Activated CD8-positive, alpha-beta T cell treated with anti-CD3 and anti-CD28 coated beads, Interleukin-2, amount 10 ng/mL, durations not matched to agents 7 days and 5 days (primary cell): ENCODE measurements around the gene TBCK. TPM values are rescaled to one million over a fixed set of nuclear protein-coding genes. Genes with fewer than 3 reads are reported as not detected.

Experiments used
- ATAC-seq: fragments of 150-1000 bp; cut with Tn5 transposase; one replicate; pipeline ENCODE4 v1.10.0; 2021; ENCODE audit warnings: moderate library complexity
- CTCF ChIA-PET: fragments of 350-600 bp; sonication (Branson Sonifier 250); formaldehyde crosslinking; loops from one replicate; lab custom pipeline; 2021; ENCODE audit warnings: antibody characterized with exemption; lab: Charles Lee
- POLR2A ChIA-PET: fragments of 350-600 bp; sonication (Branson Sonifier 250); formaldehyde crosslinking; loops from one replicate; lab custom pipeline; 2021; ENCODE audit warnings: antibody characterized with exemption; lab: Charles Lee
- DNase-seq: peaks from one replicate; pipeline ENCODE4 v3.0.0-alpha.2; 2020
- H3K27ac Mint-ChIP-seq: one replicate; pipeline ENCODE4 v1.8.0; 2021; ENCODE audit warnings: mild to moderate bottlenecking, mixed read lengths
- H3K27me3 Mint-ChIP-seq: one replicate; pipeline ENCODE4 v1.8.0; 2021; ENCODE audit warnings: low read depth, mixed read lengths
- H3K36me3 Mint-ChIP-seq: one replicate; pipeline ENCODE4 v1.8.0; 2021; ENCODE audit warnings: low read depth, mixed read lengths
- H3K4me1 Mint-ChIP-seq: one replicate; pipeline ENCODE4 v1.8.0; 2021; ENCODE audit warnings: low read depth, mixed read lengths
- H3K4me3 Mint-ChIP-seq: one replicate; pipeline ENCODE4 v1.8.0; 2021; ENCODE audit warnings: mild to moderate bottlenecking, mixed read lengths
- H3K9me3 Mint-ChIP-seq: one replicate; pipeline ENCODE4 v1.8.0; 2022; ENCODE audit warnings: mixed read lengths; ENCODE audit not compliant: insufficient read depth
- total RNA-seq, 2 experiments: library from RNA; stranded (reverse); gene quantifications; one replicate each; pipeline ENCODE4 v1.2.3, GENCODE V29; 2021

TBCK gene
- total RNA-seq = 10 to 100 TPM; 33.7 to 36.8 TPM

- DNase-seq (peak; percentile 91), ATAC-seq (peak; percentile 88)
- POLR2A ChIA-PET = interaction anchor here (0.7 to 1.8 kb wide), 7 partner anchors 11 to 842 kb away, joined by 3 to 10 read pairs (median 4); partner anchors contain the start of gene PPA2
- no peak within 1 kb of the TSS for H3K27ac Mint-ChIP-seq
- H3K36me3 Mint-ChIP-seq = peaks cover 16% of the 10 kb centered on the region
- peaks cover 4% of the 10 kb centered on the region for H3K9me3 Mint-ChIP-seq
- H3K4me1 Mint-ChIP-seq = peaks cover 29% of the 10 kb centered on the region
- no peaks in the 10 kb centered on the region for H3K27me3 Mint-ChIP-seq
- CTCF ChIA-PET = interaction anchor here (0.9 to 1.4 kb wide), 2 partner anchors 11 to 49 kb away, joined by 9 to 11 read pairs; no protein-coding TSS in a partner anchor
- no peak within 1 kb of the TSS for H3K4me3 Mint-ChIP-seq
Measured at GRCh38 chr4:106315968-106316772, at the start of gene TBCK, which contains the start of gene AIMP1. Gene TBCK, minus strand, starts transcription at chr4:106316209. Its CDS starts 7,249 bp downstream, at chr4:106308960. Gene AIMP1, plus strand, starts transcription at chr4:106316550. Its CDS starts 8,460 bp downstream, at chr4:106325010.

DNA sequence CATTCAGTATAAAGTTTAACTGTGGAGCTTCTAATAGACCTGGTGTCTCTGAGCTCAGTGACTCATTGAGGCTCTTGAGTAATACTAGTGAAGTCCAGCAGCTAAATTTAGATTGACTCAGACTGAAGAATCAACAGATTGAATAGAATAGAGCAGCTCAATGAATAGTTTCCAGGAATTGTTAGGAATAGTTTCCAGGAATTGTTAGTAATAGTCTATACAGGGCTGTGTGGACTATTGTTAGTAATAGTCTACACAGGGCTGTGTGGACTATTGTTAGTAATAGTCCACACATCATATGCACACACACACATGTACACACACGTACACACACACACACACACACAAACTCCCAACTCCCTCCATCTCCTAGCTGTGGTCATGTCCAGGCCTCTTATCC is 49.6 kb upstream of the TBCK start:
- H3K9me3 Mint-ChIP-seq = no peaks in the 10 kb centered on the region
- CTCF ChIA-PET = no interaction called here
- H3K4me3 Mint-ChIP-seq = no peak overlapping the region
- peaks cover 18% of the 10 kb centered on the region for H3K27me3 Mint-ChIP-seq
- H3K27ac Mint-ChIP-seq = no peak overlapping the region
- peaks cover 2% of the 10 kb centered on the region for H3K4me1 Mint-ChIP-seq
- POLR2A ChIA-PET = no interaction called here
- ATAC-seq (no peak), DNase-seq (no peak)
- no peaks in the 10 kb centered on the region for H3K36me3 Mint-ChIP-seq

DNA sequence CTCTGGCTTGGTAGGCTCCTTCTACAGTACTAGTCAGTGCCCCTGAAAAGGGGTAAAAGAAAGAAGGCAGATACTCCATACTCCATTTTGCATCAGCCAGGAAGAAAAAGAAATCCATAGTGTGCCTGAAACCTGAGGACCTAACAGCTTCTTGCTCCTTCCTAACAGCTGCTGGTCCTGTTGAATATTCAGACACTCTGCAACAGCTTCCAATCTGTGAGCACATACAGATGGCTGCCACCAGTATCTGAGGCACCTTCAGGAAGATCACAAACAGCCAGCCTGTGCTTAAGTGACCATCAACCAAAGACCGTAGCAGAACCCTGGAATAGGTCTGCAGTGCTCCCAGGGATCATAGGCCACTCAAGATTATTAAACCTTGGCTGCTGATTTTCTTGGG is 48.3 kb upstream of the TBCK start:
- ChIA-PET CTCF (interaction anchor here (0.6 kb wide), 1 partner anchor 50 kb away, joined by 3 read pairs; no protein-coding TSS in a partner anchor), POLR2A (no interaction called here)
- peaks cover 15% of the 10 kb centered on the region for H3K27me3 Mint-ChIP-seq
- ATAC-seq (no peak), DNase-seq (no peak)
- no peak overlapping the region for H3K27ac Mint-ChIP-seq
- H3K4me3 Mint-ChIP-seq = no peak overlapping the region
- no peaks in the 10 kb centered on the region for H3K9me3 Mint-ChIP-seq
- no peaks in the 10 kb centered on the region for H3K36me3 Mint-ChIP-seq
- peaks cover 1% of the 10 kb centered on the region for H3K4me1 Mint-ChIP-seq

DNA sequence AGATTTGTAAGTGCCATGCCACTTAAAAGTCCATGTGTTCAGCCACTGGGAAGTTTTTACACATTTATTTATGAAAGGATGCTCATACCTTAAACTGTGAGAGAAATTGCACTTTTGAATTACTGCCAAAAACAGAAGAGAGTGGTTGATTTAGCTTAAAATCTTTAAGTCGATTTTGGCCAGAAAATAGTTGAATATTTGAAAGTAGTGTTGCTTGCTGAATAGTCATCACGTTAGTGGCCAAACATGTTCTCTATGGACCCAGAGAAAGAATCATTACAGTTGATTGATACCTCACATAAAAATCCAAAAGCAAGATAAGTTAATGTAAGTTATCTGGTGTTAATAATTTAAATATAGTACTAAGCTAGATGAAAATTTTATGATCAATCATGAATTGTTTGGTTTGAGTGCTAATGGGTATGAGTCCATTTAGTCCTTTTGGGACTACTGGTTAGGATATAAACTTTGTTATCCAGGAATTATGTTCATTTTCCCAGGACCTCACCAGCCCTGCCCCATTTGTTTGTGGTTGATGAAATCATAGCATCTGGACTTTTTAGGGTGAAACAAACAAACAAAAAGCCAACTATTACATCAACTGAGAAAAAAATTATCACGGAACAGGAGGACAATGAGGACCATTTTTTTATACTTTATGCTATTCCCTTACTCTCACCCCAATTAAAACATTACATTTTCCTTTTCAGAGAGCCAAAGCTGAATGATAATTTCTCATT is 46.2 kb upstream of the TBCK start:
- CTCF ChIA-PET = interaction anchor here (1.3 kb wide), 1 partner anchor 14 kb away, joined by 3 read pairs; no protein-coding TSS in a partner anchor
- H3K36me3 Mint-ChIP-seq = no peaks in the 10 kb centered on the region
- no peak overlapping the region for H3K27ac Mint-ChIP-seq
- ATAC-seq (no peak), DNase-seq (no peak)
- POLR2A ChIA-PET = interaction anchor here (0.6 kb wide), 1 partner anchor 102 kb away, joined by 3 read pairs; no protein-coding TSS in a partner anchor
- H3K9me3 Mint-ChIP-seq = no peaks in the 10 kb centered on the region
- H3K27me3 Mint-ChIP-seq = peaks cover 10% of the 10 kb centered on the region
- peaks cover 3% of the 10 kb centered on the region for H3K4me1 Mint-ChIP-seq
- no peak overlapping the region for H3K4me3 Mint-ChIP-seq

- Mint-ChIP-seq H3K4me1 (peaks cover 3% of the 10 kb centered on the region), H3K36me3 (no peaks in the 10 kb centered on the region), H3K4me3 (no peak overlapping the region), H3K9me3 (no peaks in the 10 kb centered on the region), H3K27ac (no peak overlapping the region), H3K27me3 (peaks cover 10% of the 10 kb centered on the region)
- POLR2A ChIA-PET = no interaction called here
- DNase-seq = no peak
- ATAC-seq = no peak
- CTCF ChIA-PET = no interaction called here
Measured at GRCh38 chr4:106358899-106359298, 42.9 kb upstream of the TBCK start.

DNA sequence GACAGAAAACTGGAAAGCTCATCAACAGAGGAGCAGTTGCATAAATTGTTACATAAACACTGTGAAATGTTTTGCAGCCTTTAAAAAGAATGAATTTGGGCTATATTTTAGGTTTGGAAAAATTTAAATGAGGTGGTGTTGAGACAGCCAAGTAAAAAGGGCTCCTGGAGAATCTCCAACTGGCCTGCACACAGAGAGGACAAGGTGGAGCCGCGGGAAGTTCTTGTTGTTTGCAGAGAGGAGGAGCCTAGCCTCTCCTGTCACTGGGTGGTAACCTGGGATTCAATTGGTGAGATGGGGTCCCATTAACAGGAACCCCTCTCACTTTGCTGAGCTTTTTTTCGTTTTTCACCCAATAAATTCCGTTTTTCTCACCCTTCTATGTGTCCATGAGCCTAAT is 39.2 kb upstream of the TBCK start:
- DNase-seq (no peak), ATAC-seq (no peak)
- Mint-ChIP-seq H3K4me1 (peaks cover 3% of the 10 kb centered on the region), H3K9me3 (no peaks in the 10 kb centered on the region), H3K27me3 (no peaks in the 10 kb centered on the region), H3K4me3 (no peak overlapping the region), H3K36me3 (peaks cover 4% of the 10 kb centered on the region), H3K27ac (no peak overlapping the region)
- ChIA-PET CTCF (no interaction called here), POLR2A (no interaction called here)

- Mint-ChIP-seq H3K4me1 (peaks cover 3% of the 10 kb centered on the region), H3K4me3 (no peak overlapping the region), H3K27me3 (no peaks in the 10 kb centered on the region), H3K9me3 (no peaks in the 10 kb centered on the region), H3K27ac (no peak overlapping the region), H3K36me3 (peaks cover 10% of the 10 kb centered on the region)
- CTCF ChIA-PET = no interaction called here
- ATAC-seq (no peak), DNase-seq (no peak)
- POLR2A ChIA-PET = no interaction called here
Measured at GRCh38 chr4:106353786-106354185, 37.8 kb upstream of the TBCK start.

DNA sequence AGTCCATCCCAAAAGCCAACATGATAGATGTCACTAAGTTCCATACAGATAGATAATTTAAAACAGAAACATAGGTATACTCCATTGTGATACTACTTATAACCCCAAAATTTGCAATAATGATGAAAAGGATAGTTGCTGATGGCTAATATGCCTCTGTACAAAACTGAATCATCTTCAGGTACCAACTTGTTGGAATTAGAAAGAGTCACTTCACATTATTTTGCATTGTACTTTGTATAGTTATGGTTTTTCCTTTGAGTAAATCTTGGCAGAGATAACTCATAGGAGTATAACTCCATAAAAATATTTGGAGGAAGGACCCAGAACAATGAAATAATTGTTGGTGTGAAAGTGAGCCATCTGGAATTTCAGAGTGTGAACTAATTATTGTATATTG is 35.0 kb upstream of the TBCK start:
- ATAC-seq (no peak), DNase-seq (no peak)
- no peaks in the 10 kb centered on the region for H3K9me3 Mint-ChIP-seq
- H3K27ac Mint-ChIP-seq = no peak overlapping the region
- POLR2A ChIA-PET = no interaction called here
- H3K36me3 Mint-ChIP-seq = peaks cover 17% of the 10 kb centered on the region
- H3K4me1 Mint-ChIP-seq = no peaks in the 10 kb centered on the region
- H3K4me3 Mint-ChIP-seq = no peak overlapping the region
- H3K27me3 Mint-ChIP-seq = no peaks in the 10 kb centered on the region
- CTCF ChIA-PET = interaction anchor here (1.3 kb wide), 1 partner anchor 19 kb away, joined by 5 read pairs; no protein-coding TSS in a partner anchor

DNA sequence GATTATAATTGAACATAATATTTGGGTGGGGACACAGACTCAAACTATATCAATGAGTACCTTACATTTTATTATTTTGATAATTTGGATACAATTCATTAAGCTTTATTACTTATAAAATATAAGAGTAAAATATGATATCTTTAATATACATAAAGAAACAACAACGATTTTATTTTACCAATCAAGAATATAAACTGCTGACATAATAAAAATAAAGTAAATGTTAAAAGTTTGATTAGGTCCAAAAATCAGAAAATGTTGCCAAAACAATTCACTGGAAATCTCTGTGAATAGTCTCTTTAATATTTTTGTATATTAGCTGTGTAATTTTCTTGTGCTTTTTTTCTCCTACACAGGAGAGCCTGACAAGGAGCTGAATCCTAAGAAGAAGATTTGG is 31.2 kb upstream of the TBCK start:
- Mint-ChIP-seq H3K4me3 (no peak overlapping the region), H3K9me3 (no peaks in the 10 kb centered on the region), H3K27me3 (no peaks in the 10 kb centered on the region), H3K27ac (no peak overlapping the region), H3K36me3 (peaks cover 34% of the 10 kb centered on the region), H3K4me1 (peaks cover under 1% of the 10 kb centered on the region)
- no peak for DNase-seq
- ChIA-PET CTCF (interaction anchor here (1.0 to 1.9 kb wide), 3 partner anchors 16 to 22 kb away, joined by 3 to 7 read pairs (median 3); no protein-coding TSS in a partner anchor), POLR2A (no interaction called here)
- ATAC-seq = no peak

GRCh38 chr4:106344647-106344970 is 28.6 kb upstream of the TBCK start:
- no peak overlapping the region for H3K4me3 Mint-ChIP-seq
- H3K4me1 Mint-ChIP-seq = peaks cover 10% of the 10 kb centered on the region
- H3K27me3 Mint-ChIP-seq = no peaks in the 10 kb centered on the region
- ATAC-seq = no peak
- ChIA-PET CTCF (interaction anchor here (1.1 kb wide), 1 partner anchor 16 kb away, joined by 3 read pairs; no protein-coding TSS in a partner anchor), POLR2A (no interaction called here)
- no peak for DNase-seq
- no peak overlapping the region for H3K27ac Mint-ChIP-seq
- no peaks in the 10 kb centered on the region for H3K9me3 Mint-ChIP-seq
- peaks cover 53% of the 10 kb centered on the region for H3K36me3 Mint-ChIP-seq

GRCh38 chr4:106343865-106344646 is 28.0 kb upstream of the TBCK start:
- peaks cover 12% of the 10 kb centered on the region for H3K4me1 Mint-ChIP-seq
- peaks cover 4% of the 10 kb centered on the region for H3K9me3 Mint-ChIP-seq
- POLR2A ChIA-PET = no interaction called here
- CTCF ChIA-PET = interaction anchor here (1.1 kb wide), 1 partner anchor 16 kb away, joined by 3 read pairs; no protein-coding TSS in a partner anchor
- H3K27me3 Mint-ChIP-seq = no peaks in the 10 kb centered on the region
- H3K27ac Mint-ChIP-seq = no peak overlapping the region
- ATAC-seq (no peak), DNase-seq (no peak)
- H3K4me3 Mint-ChIP-seq = no peak overlapping the region
- peaks cover 54% of the 10 kb centered on the region for H3K36me3 Mint-ChIP-seq
